Measurements from ENCODE around the gene MRPS18C. TPM values are rescaled to one million over a fixed set of nuclear protein-coding genes. Genes with fewer than 3 reads are reported as not detected.

Gene MRPS18C
- total RNA-seq, 1 experiment from 2014 or later, result 37.8 TPM

- Histone ChIP-seq H3K27me3 (ENCODE audit: insufficient read depth, low read depth) (no peaks in the 10 kb centered on the region), H3K4me2 (no peak overlapping the region), H3F3A (ENCODE audit: insufficient read depth, low read depth) (no peaks in the 10 kb centered on the region), H3K4me1 (replicated peaks; ENCODE audit: insufficient read depth) (no peaks in the 10 kb centered on the region), H3K9me2 (ENCODE audit: insufficient read depth) (no peaks in the 10 kb centered on the region), H2AFZ (no peak overlapping the region), H3K9me3 (ENCODE audit: insufficient read depth, low read depth) (no peaks in the 10 kb centered on the region), H3K27ac (no peak overlapping the region), H4K20me1 (ENCODE audit: insufficient read depth) (no peaks in the 10 kb centered on the region), H3K79me2 (ENCODE audit: low read depth) (no peaks in the 10 kb centered on the region), H3K36me3 (ENCODE audit: low read depth) (no peaks in the 10 kb centered on the region), H3K4me3 (no peak overlapping the region)
- peak; percentile 2 to 49 for DNase-seq
- intact Hi-C loops (cut with micrococcal nuclease; ENCODE audit: unreplicated experiment), result no loop called here
- no peak for TF ChIP-seq EZH2 (IDR thresholded peaks at IDR 0.05; ENCODE audit: low read depth)
- no peak for TF ChIP-seq CTCF (conservative IDR thresholded peaks at IDR 0.05)
- CTCF ChIA-PET, result no interaction called here
- POLR2A ChIA-PET (ENCODE audit: unreplicated experiment), result no interaction called here
- no TSS peak for BruUV-seq (replicated peaks)
These were observed 38.3 kb upstream of the MRPS18C start for GRCh38 chr4:83417566-83417965.

GRCh38 chr4:83418211-83418610 lies 37.6 kb upstream of the MRPS18C start:
- no peak for DNase-seq
- no peaks in the 10 kb centered on the region for H3K9me2 ChIP-seq (ENCODE audit: insufficient read depth)
- ChIA-PET CTCF (no interaction called here), POLR2A (ENCODE audit: unreplicated experiment) (no interaction called here)
- no peak overlapping the region for H3K4me3 ChIP-seq
- BruUV-seq (replicated peaks), result no TSS peak
- no peaks in the 10 kb centered on the region for H3K9me3 ChIP-seq (ENCODE audit: insufficient read depth, low read depth)
- no peaks in the 10 kb centered on the region for H3F3A ChIP-seq (ENCODE audit: insufficient read depth, low read depth)
- no peaks in the 10 kb centered on the region for H3K27me3 ChIP-seq (ENCODE audit: insufficient read depth, low read depth)
- no peak overlapping the region for H3K4me2 ChIP-seq
- H3K4me1 ChIP-seq (replicated peaks; ENCODE audit: insufficient read depth), result no peaks in the 10 kb centered on the region
- no peaks in the 10 kb centered on the region for H3K79me2 ChIP-seq (ENCODE audit: low read depth)
- no peaks in the 10 kb centered on the region for H4K20me1 ChIP-seq (ENCODE audit: insufficient read depth)
- no peaks in the 10 kb centered on the region for H3K36me3 ChIP-seq (ENCODE audit: low read depth)
- intact Hi-C loops (cut with micrococcal nuclease; ENCODE audit: unreplicated experiment), result no loop called here
- no peak overlapping the region for H2AFZ ChIP-seq
- H3K27ac ChIP-seq, result no peak overlapping the region
- TF ChIP-seq EZH2 (IDR thresholded peaks at IDR 0.05; ENCODE audit: low read depth), result no peak
- no peak for TF ChIP-seq CTCF (conservative IDR thresholded peaks at IDR 0.05)

GRCh38 chr4:83431200-83431599 lies 24.7 kb upstream of the MRPS18C start:
- POLR2A ChIA-PET (ENCODE audit: unreplicated experiment), result no interaction called here

More at GRCh38 chr4:83431200-83431599, 24.7 kb upstream of the MRPS18C start:
- CTCF ChIA-PET, result no interaction called here
- no peak for TF ChIP-seq EZH2 (IDR thresholded peaks at IDR 0.05; ENCODE audit: low read depth)
- no peak for TF ChIP-seq CTCF (conservative IDR thresholded peaks at IDR 0.05)
- DNase-seq, result no peak
- intact Hi-C loops (cut with micrococcal nuclease; ENCODE audit: unreplicated experiment), result no loop called here
- Histone ChIP-seq H3K79me2 (ENCODE audit: low read depth) (no peaks in the 10 kb centered on the region), H3K4me1 (replicated peaks; ENCODE audit: insufficient read depth) (no peaks in the 10 kb centered on the region), H3K36me3 (ENCODE audit: low read depth) (0 out of 2 replicates have a peak, but pooled peaks cover under 1% of the 10 kb centered on the region), H3K27me3 (ENCODE audit: insufficient read depth, low read depth) (no peaks in the 10 kb centered on the region), H3K9me3 (ENCODE audit: insufficient read depth, low read depth) (no peaks in the 10 kb centered on the region), H3F3A (ENCODE audit: insufficient read depth, low read depth) (no peaks in the 10 kb centered on the region), H2AFZ (no peak overlapping the region), H3K4me3 (no peak overlapping the region), H3K27ac (no peak overlapping the region), H3K9me2 (ENCODE audit: insufficient read depth) (no peaks in the 10 kb centered on the region), H4K20me1 (ENCODE audit: insufficient read depth) (no peaks in the 10 kb centered on the region), H3K4me2 (no peak overlapping the region)
- BruUV-seq (replicated peaks), result no TSS peak

All from PC-9 (cell line).